ENCODE results near the gene PBX3.
A peak's percentile ranks its signal among the peaks of the same experiment; 100 is the strongest.

PBX3 gene

DNA sequence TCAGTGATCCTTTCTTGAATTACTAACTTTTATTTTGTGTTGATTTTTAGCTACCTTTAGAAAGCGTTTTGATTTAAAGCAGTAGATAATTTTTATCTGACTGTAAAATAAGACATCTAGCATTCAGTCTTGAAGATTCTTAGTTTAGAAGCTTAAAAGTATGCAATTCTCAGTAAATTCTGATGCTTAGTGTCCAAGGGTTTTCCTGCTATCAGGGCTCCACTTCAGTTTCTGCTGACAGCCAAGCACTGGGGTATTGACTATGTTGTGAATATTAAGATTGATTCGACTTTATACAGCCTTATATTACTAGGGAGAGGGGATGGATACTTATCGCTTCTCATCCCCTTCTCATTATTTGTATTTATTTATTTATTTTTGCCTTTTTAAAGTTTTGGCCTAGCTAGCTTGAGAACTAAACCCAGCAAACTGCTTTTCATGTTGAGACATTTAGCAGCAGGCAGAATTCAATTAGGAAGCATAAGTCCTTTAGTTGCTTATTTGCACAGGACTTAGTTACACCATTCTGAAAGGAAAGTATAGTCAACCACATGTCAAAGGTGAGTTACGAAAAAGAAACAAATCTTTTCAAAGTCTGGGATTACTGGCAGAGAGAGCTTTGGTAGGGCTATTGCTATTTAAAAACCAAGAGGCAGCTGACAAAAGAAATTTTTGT is 2.9 kb downstream of the PBX3 start:
- Histone ChIP-seq H3K36me3 (ENCODE audit: insufficient read depth, low read length) (peaks cover 6% of the 10 kb centered on the region), H3K27me3 (ENCODE audit: control insufficient read depth, insufficient read depth, low read length) (no peaks in the 10 kb centered on the region), H3K4me1 (ENCODE audit: control insufficient read depth, insufficient read depth, low read length) (peaks cover 34% of the 10 kb centered on the region), H3K4me3 (ENCODE audit: low read length) (no peak overlapping the region), H3K4me2 (ENCODE audit: low read length) (peak overlapping the region; percentile 92), H3K9me3 (replicated peaks; ENCODE audit: low read length) (no peaks in the 10 kb centered on the region), H3K9ac (ENCODE audit: low read depth, low read length) (no peak overlapping the region)

DNA sequence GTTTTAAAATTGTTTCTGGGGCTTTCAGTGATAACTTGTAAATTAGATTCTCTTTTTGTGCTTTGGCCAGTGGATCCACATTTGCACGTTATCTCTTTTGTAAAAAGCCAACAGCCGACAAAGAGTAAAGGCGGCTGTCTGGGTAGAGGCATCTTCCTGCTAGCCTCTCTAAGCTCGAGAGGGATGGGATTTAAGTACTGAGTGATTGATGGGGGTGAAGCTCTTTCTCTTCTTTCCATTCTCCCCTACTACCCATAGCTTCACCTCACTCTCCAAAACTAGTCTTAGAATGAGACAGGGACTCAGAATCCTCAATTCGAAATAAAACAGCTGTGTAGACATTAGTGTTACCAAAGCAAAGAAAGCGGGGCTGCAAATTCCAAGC is 3.4 kb downstream of the PBX3 start:
- H3K9me3 ChIP-seq (replicated peaks; ENCODE audit: low read length): no peaks in the 10 kb centered on the region
- peaks cover 6% of the 10 kb centered on the region for H3K36me3 ChIP-seq (ENCODE audit: insufficient read depth, low read length)
- H3K4me3 ChIP-seq (ENCODE audit: low read length): no peak overlapping the region
- peaks cover 29% of the 10 kb centered on the region for H3K4me1 ChIP-seq (ENCODE audit: control insufficient read depth, insufficient read depth, low read length)
- no peaks in the 10 kb centered on the region for H3K27me3 ChIP-seq (ENCODE audit: control insufficient read depth, insufficient read depth, low read length)
- H3K9ac ChIP-seq (ENCODE audit: low read depth, low read length): no peak overlapping the region
- peak overlapping the region; percentile 92 for H3K4me2 ChIP-seq (ENCODE audit: low read length)

GRCh38 chr9:125752070-125752628 is 5.0 kb downstream of the PBX3 start:
- Histone ChIP-seq H3K27me3 (ENCODE audit: control insufficient read depth, insufficient read depth, low read length) (no peaks in the 10 kb centered on the region), H3K36me3 (ENCODE audit: insufficient read depth, low read length) (peaks cover 6% of the 10 kb centered on the region), H3K4me2 (ENCODE audit: low read length) (no peak overlapping the region), H3K9ac (ENCODE audit: low read depth, low read length) (no peak overlapping the region), H3K4me1 (ENCODE audit: control insufficient read depth, insufficient read depth, low read length) (peaks cover 23% of the 10 kb centered on the region), H3K4me3 (ENCODE audit: low read length) (no peak overlapping the region), H3K9me3 (replicated peaks; ENCODE audit: low read length) (no peaks in the 10 kb centered on the region)

DNA sequence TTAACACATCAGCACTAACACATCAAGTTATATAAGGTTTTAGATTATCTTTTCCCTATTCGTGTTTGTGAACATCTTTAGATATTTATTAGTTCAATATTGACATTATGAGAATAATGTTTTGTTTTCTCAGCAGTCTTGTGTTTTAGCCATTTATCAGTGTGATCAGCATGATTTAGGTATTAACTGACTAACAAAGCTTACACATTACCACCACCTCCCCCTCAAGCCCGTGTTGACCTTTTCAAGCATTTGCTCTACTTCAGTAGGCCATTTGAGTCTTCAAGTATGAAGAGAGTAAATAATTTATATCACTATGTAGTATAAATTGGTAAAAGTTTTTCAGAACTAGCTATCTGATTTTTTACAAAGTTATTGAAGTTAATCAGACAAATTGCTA is 6.9 kb downstream of the PBX3 start:
- Histone ChIP-seq H3K27me3 (ENCODE audit: control insufficient read depth, insufficient read depth, low read length) (no peaks in the 10 kb centered on the region), H3K9me3 (replicated peaks; ENCODE audit: low read length) (no peaks in the 10 kb centered on the region), H3K9ac (ENCODE audit: low read depth, low read length) (no peak overlapping the region), H3K4me3 (ENCODE audit: low read length) (no peak overlapping the region), H3K4me2 (ENCODE audit: low read length) (no peak overlapping the region), H3K4me1 (ENCODE audit: control insufficient read depth, insufficient read depth, low read length) (peaks cover 15% of the 10 kb centered on the region), H3K36me3 (ENCODE audit: insufficient read depth, low read length) (peaks cover 2% of the 10 kb centered on the region)

DNA sequence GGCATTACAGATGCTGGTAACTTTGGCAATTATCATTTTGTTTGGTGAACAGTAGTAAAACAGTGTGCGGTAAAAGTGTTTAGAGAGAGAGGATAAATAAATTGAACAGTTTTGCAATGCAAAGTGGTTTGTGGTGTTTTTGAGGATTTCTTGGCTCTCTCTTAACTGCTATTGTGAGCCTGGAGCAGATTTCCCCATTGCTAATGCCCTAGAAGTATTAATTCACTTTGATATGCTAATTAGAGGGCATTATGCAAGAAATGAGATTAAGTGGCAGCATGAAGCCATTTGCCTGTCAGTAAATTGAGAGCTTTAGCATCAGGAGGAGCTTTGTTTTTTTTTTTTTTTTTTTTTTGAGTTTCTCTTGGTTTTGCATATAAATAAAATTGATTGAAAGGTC is 8.2 kb downstream of the PBX3 start:
- Histone ChIP-seq H3K9ac (ENCODE audit: low read depth, low read length) (no peak overlapping the region), H3K9me3 (replicated peaks; ENCODE audit: low read length) (no peaks in the 10 kb centered on the region), H3K4me1 (ENCODE audit: control insufficient read depth, insufficient read depth, low read length) (peaks cover 3% of the 10 kb centered on the region), H3K4me3 (ENCODE audit: low read length) (no peak overlapping the region), H3K4me2 (ENCODE audit: low read length) (no peak overlapping the region), H3K36me3 (ENCODE audit: insufficient read depth, low read length) (no peaks in the 10 kb centered on the region), H3K27me3 (ENCODE audit: control insufficient read depth, insufficient read depth, low read length) (no peaks in the 10 kb centered on the region)

- Histone ChIP-seq H3K4me1 (ENCODE audit: control insufficient read depth, insufficient read depth, low read length) (no peaks in the 10 kb centered on the region), H3K27me3 (ENCODE audit: control insufficient read depth, insufficient read depth, low read length) (no peaks in the 10 kb centered on the region), H3K9me3 (replicated peaks; ENCODE audit: low read length) (no peaks in the 10 kb centered on the region), H3K36me3 (ENCODE audit: insufficient read depth, low read length) (no peaks in the 10 kb centered on the region), H3K4me2 (ENCODE audit: low read length) (no peak overlapping the region), H3K9ac (ENCODE audit: low read depth, low read length) (no peak overlapping the region), H3K4me3 (ENCODE audit: low read length) (no peak overlapping the region)
Observed at GRCh38 chr9:125756518-125756917, 9.3 kb downstream of the PBX3 start.

GRCh38 chr9:125757834-125758233 is 10.7 kb downstream of the PBX3 start:
- H3K4me1 ChIP-seq (ENCODE audit: control insufficient read depth, insufficient read depth, low read length): no peaks in the 10 kb centered on the region
- no peak overlapping the region for H3K9ac ChIP-seq (ENCODE audit: low read depth, low read length)
- H3K9me3 ChIP-seq (replicated peaks; ENCODE audit: low read length): no peaks in the 10 kb centered on the region
- H3K36me3 ChIP-seq (ENCODE audit: insufficient read depth, low read length): no peaks in the 10 kb centered on the region
- H3K27me3 ChIP-seq (ENCODE audit: control insufficient read depth, insufficient read depth, low read length): no peaks in the 10 kb centered on the region
- H3K4me2 ChIP-seq (ENCODE audit: low read length): no peak overlapping the region
- no peak overlapping the region for H3K4me3 ChIP-seq (ENCODE audit: low read length)

DNA sequence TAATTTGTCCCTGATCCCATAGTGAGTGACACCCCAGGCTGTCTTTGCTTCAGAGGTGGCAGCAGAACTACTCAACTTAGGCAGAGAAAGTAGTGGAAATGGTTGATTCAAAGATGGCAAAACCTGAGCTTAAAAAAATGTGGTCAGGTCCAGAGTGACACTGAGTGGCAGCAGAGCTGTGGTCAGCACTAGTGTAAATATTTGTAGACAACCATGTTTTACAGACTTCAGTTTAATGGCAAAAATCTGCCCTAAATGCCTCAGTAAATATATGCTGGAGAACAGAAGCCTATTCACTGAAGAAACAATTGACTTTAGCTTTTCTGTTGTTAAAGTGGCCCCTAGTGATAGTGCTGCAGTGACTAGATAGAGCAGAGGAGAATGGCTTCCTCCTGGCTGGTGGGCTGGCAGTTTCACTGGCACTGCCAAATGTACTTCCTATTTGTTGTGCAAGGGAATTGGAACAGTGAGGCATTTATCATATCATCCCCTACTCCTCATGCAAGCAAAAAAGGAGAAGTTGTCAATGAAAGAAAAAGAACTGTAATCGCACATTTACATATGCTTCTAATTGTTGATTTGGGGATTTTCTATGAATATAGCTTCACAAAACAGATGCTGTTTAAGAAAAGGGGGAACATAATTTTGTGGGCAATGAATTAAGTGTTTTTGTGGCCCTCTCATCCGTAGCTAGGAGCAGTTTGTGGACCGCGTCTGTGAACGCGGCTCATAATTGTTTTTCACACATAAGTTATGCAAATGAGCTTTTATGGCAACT is 12.0 kb downstream of the PBX3 start:
- Histone ChIP-seq H3K4me3 (ENCODE audit: low read length) (no peak overlapping the region), H3K4me2 (ENCODE audit: low read length) (no peak overlapping the region), H3K9ac (ENCODE audit: low read depth, low read length) (no peak overlapping the region), H3K36me3 (ENCODE audit: insufficient read depth, low read length) (no peaks in the 10 kb centered on the region), H3K27me3 (ENCODE audit: control insufficient read depth, insufficient read depth, low read length) (no peaks in the 10 kb centered on the region), H3K4me1 (ENCODE audit: control insufficient read depth, insufficient read depth, low read length) (no peaks in the 10 kb centered on the region), H3K9me3 (replicated peaks; ENCODE audit: low read length) (no peaks in the 10 kb centered on the region)

DNA sequence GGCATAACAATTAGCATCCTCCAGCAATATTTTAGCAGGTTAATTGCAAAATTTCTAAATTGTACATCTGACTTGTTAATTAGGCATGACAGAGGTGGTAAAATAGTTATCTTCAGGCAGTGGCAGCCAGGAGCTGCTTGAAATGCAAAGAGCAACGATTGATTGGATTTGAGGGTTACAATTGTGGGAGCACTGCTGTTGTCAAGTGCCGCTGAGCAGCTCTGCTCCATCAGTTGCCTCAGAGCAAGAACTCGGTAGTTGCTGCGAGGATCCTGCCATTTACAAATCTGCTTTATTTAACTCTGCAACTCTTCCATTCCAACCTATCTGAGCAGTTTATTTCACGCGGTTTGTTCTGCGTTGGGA is 12.6 kb downstream of the PBX3 start:
- Histone ChIP-seq H3K9ac (ENCODE audit: low read depth, low read length) (no peak overlapping the region), H3K36me3 (ENCODE audit: insufficient read depth, low read length) (no peaks in the 10 kb centered on the region), H3K4me3 (ENCODE audit: low read length) (no peak overlapping the region), H3K27me3 (ENCODE audit: control insufficient read depth, insufficient read depth, low read length) (no peaks in the 10 kb centered on the region), H3K4me2 (ENCODE audit: low read length) (no peak overlapping the region), H3K9me3 (replicated peaks; ENCODE audit: low read length) (no peaks in the 10 kb centered on the region), H3K4me1 (ENCODE audit: control insufficient read depth, insufficient read depth, low read length) (no peaks in the 10 kb centered on the region)

GRCh38 chr9:125760537-125760936 is 13.4 kb downstream of the PBX3 start:
- no peaks in the 10 kb centered on the region for H3K4me1 ChIP-seq (ENCODE audit: control insufficient read depth, insufficient read depth, low read length)
- H3K4me2 ChIP-seq (ENCODE audit: low read length): no peak overlapping the region
- H3K9me3 ChIP-seq (replicated peaks; ENCODE audit: low read length): no peaks in the 10 kb centered on the region
- H3K36me3 ChIP-seq (ENCODE audit: insufficient read depth, low read length): no peaks in the 10 kb centered on the region
- no peak overlapping the region for H3K4me3 ChIP-seq (ENCODE audit: low read length)
- H3K9ac ChIP-seq (ENCODE audit: low read depth, low read length): no peak overlapping the region
- H3K27me3 ChIP-seq (ENCODE audit: control insufficient read depth, insufficient read depth, low read length): no peaks in the 10 kb centered on the region

GRCh38 chr9:125761676-125762450 is 14.7 kb downstream of the PBX3 start:
- Histone ChIP-seq H3K36me3 (ENCODE audit: insufficient read depth, low read length) (no peaks in the 10 kb centered on the region), H3K4me1 (ENCODE audit: control insufficient read depth, insufficient read depth, low read length) (no peaks in the 10 kb centered on the region), H3K4me3 (ENCODE audit: low read length) (no peak overlapping the region), H3K4me2 (ENCODE audit: low read length) (no peak overlapping the region), H3K9ac (ENCODE audit: low read depth, low read length) (no peak overlapping the region), H3K27me3 (ENCODE audit: control insufficient read depth, insufficient read depth, low read length) (no peaks in the 10 kb centered on the region), H3K9me3 (replicated peaks; ENCODE audit: low read length) (no peaks in the 10 kb centered on the region)
